PC-3 (cell line): Measurements from ENCODE around the gene ONECUT2. TPM values are rescaled to one million over a fixed set of nuclear protein-coding genes. Genes with fewer than 3 reads are reported as not detected.
A peak's percentile ranks its signal among the peaks of the same experiment; 100 is the strongest.

Source experiments
- ATAC-seq: fragments of 200-7000 bp; cut with Tn5 transposase; 2 replicates; pipeline ENCODE4 v1.9.1; 2020; ENCODE audit warnings: mild to moderate bottlenecking, moderate library complexity
- BruUV-seq: library from RNA; stranded (reverse); fragments of 400-500 nt; replicated peaks from 2 replicates; lab custom pipeline; 2021; lab: Mats Ljungman, UMichigan
- CTCF ChIA-PET: fragments of 300-600 bp; sonication (Branson Sonifier 250); formaldehyde crosslinking; loops from one replicate; lab custom pipeline; 2022; ENCODE audit warnings: antibody characterized with exemption; lab: Charles Lee
- POLR2A ChIA-PET: fragments of 300-600 bp; sonication (Branson Sonifier 250); formaldehyde crosslinking; loops from one replicate; lab custom pipeline; 2022; ENCODE audit warnings: antibody characterized with exemption; ENCODE audit not compliant: unreplicated experiment; lab: Charles Lee
- DNase-seq: peaks from one replicate; pipeline ENCODE4 v3.0.0-alpha.2; 2015
- H2AFZ ChIP-seq: fragments of 300-600 bp; sonication (generic); 2 replicates; pipeline ENCODE4 v1.6.0; 2016; ENCODE audit warnings: antibody characterized with exemption, low read length
- H3F3A ChIP-seq: fragments of 300-600 bp; sonication (generic); one replicate; pipeline ENCODE4 v1.6.0; 2017; ENCODE audit warnings: antibody characterized with exemption, low read length, control low read depth, mild to moderate bottlenecking; ENCODE audit not compliant: unreplicated experiment
- H3K27ac ChIP-seq: fragments of 300-600 bp; sonication (generic); 2 replicates; pipeline ENCODE4 v1.5.1; 2016; ENCODE audit warnings: mild to moderate bottlenecking, low read length
- H3K27me3 ChIP-seq: fragments of 300-600 bp; sonication (generic); 2 replicates; pipeline ENCODE4 v1.6.1; 2016; ENCODE audit warnings: low read length, mixed read lengths
- H3K36me3 ChIP-seq: fragments of 300-600 bp; sonication (generic); 2 replicates; pipeline ENCODE4 v1.6.1; 2016; ENCODE audit warnings: low read depth, mixed run types, low read length, mixed read lengths
- H3K4me1 ChIP-seq: fragments of 300-600 bp; sonication (generic); 2 replicates; pipeline ENCODE4 v1.5.1; 2016; ENCODE audit warnings: low read length; ENCODE audit not compliant: insufficient read depth
- H3K4me2 ChIP-seq: fragments of 300-600 bp; sonication (generic); 2 replicates; pipeline ENCODE4 v1.6.0; 2016; ENCODE audit warnings: low read length
- H3K4me3 ChIP-seq: fragments of 300-600 bp; sonication (generic); 2 replicates; pipeline ENCODE4 v1.5.1; 2016; ENCODE audit warnings: mild to moderate bottlenecking, low read length, mixed read lengths
- H3K79me2 ChIP-seq: fragments of 300-600 bp; sonication (generic); 2 replicates; pipeline ENCODE4 v1.6.1; 2017; ENCODE audit warnings: low read length, mixed read lengths
- H3K9ac ChIP-seq: fragments of 300-600 bp; sonication (generic); 2 replicates; pipeline ENCODE4 v1.6.0; 2016; ENCODE audit warnings: mild to moderate bottlenecking, low read length
- H3K9me2 ChIP-seq: fragments of 300-600 bp; sonication (generic); replicated peaks from 2 replicates; pipeline ENCODE4 v1.6.1; 2016; ENCODE audit warnings: mixed run types, low read length, mixed read lengths
- H3K9me3 ChIP-seq: fragments of 300-600 bp; sonication (generic); 2 replicates; pipeline ENCODE4 v1.6.1; 2016; ENCODE audit warnings: low read length, mixed read lengths
- H4K20me1 ChIP-seq: fragments of 300-600 bp; sonication (generic); 2 replicates; pipeline ENCODE4 v1.6.1; 2016; ENCODE audit warnings: low read length, mixed read lengths
- CTCF ChIP-seq: fragments of 300-600 bp; sonication (generic); conservative IDR thresholded peaks from 2 replicates; pipeline ENCODE4 v1.5.1; 2017; ENCODE audit warnings: antibody characterized with exemption, low read depth, mild to moderate bottlenecking, low read length
- EZH2 ChIP-seq: fragments of 300-600 bp; sonication (generic); IDR thresholded peaks from one replicate; pipeline ENCODE4 v1.6.1; 2017; ENCODE audit warnings: antibody characterized with exemption, mild to moderate bottlenecking, low read length; ENCODE audit not compliant: unreplicated experiment
- EZH2phosphoT487 ChIP-seq: fragments of 300-600 bp; sonication (generic); IDR thresholded peaks from 2 replicates; pipeline ENCODE4 v1.6.1; 2018; ENCODE audit warnings: mild to moderate bottlenecking, antibody characterized with exemption, low read length, borderline replicate concordance
- intact Hi-C: fragments of 100-400 bp; cut with micrococcal nuclease; formaldehyde crosslinking; loops from 2 replicates; pipeline ENCODE4 v1.9.0; 2023
- total RNA-seq: library from RNA; depleted of rRNA; stranded (reverse); fragments of >200 nt; gene quantifications from 2 replicates; pipeline ENCODE4 v1.2.3, GENCODE V29; 2014

Gene ONECUT2
- total RNA-seq, 1 experiment from 2014 or later = 1.0 TPM

GRCh38 chr18:57430079-57431001 lies 4.8 kb upstream of the ONECUT2 start:
- ChIA-PET CTCF (no interaction called here), POLR2A (no interaction called here)
- no peaks in the 10 kb centered on the region for H3K4me1 ChIP-seq
- intact Hi-C loops = no loop called here
- no peak overlapping the region for H3K4me3 ChIP-seq
- H3K9me2 ChIP-seq = no peaks in the 10 kb centered on the region
- H2AFZ ChIP-seq = no peak overlapping the region
- H3K9ac ChIP-seq = no peak overlapping the region
- no peaks in the 10 kb centered on the region for H3K36me3 ChIP-seq
- peaks cover 71% of the 10 kb centered on the region for H3K27me3 ChIP-seq
- no peaks in the 10 kb centered on the region for H3K79me2 ChIP-seq
- no TSS peak for BruUV-seq
- no peak for TF ChIP-seq CTCF
- 0 out of 2 replicates have a peak, but pooled peaks have one; percentile 10 for TF ChIP-seq EZH2phosphoT487
- H3K4me2 ChIP-seq = no peak overlapping the region
- H4K20me1 ChIP-seq = no peaks in the 10 kb centered on the region
- no peaks in the 10 kb centered on the region for H3K9me3 ChIP-seq
- no peak overlapping the region for H3K27ac ChIP-seq
- no peaks in the 10 kb centered on the region for H3F3A ChIP-seq
- no peak for ATAC-seq
- no peak for DNase-seq

- H3K27ac ChIP-seq = no peak overlapping the region
- H3K9ac ChIP-seq = no peak overlapping the region
- H3K27me3 ChIP-seq = peaks cover 69% of the 10 kb centered on the region
- H3K4me1 ChIP-seq = 0 out of 2 replicates have a peak, but pooled peaks cover under 1% of the 10 kb centered on the region
- no peaks in the 10 kb centered on the region for H3F3A ChIP-seq
- intact Hi-C loops = no loop called here
- no peaks in the 10 kb centered on the region for H4K20me1 ChIP-seq
- ChIA-PET CTCF (no interaction called here), POLR2A (no interaction called here)
- H3K9me2 ChIP-seq = no peaks in the 10 kb centered on the region
- DNase-seq (no peak), ATAC-seq (no peak)
- H2AFZ ChIP-seq = no peak overlapping the region
- no peak overlapping the region for H3K4me2 ChIP-seq
- H3K9me3 ChIP-seq = no peaks in the 10 kb centered on the region
- H3K4me3 ChIP-seq = no peak overlapping the region
- no peaks in the 10 kb centered on the region for H3K79me2 ChIP-seq
- BruUV-seq = no TSS peak
- no peaks in the 10 kb centered on the region for H3K36me3 ChIP-seq
- TF ChIP-seq EZH2 = no peak
- TF ChIP-seq CTCF = no peak
- TF ChIP-seq EZH2phosphoT487 = no peak; the same call in 1 of the 2 replicates
These were observed 4.2 kb upstream of the ONECUT2 start for GRCh38 chr18:57431002-57431382.

- no peak overlapping the region for H3K4me3 ChIP-seq
- ChIA-PET CTCF (no interaction called here), POLR2A (no interaction called here)
- TF ChIP-seq EZH2 = no peak
- no peak for TF ChIP-seq CTCF
- TF ChIP-seq EZH2phosphoT487 = no peak
- no peaks in the 10 kb centered on the region for H3K9me2 ChIP-seq
- no peak overlapping the region for H3K27ac ChIP-seq
- H3F3A ChIP-seq = no peaks in the 10 kb centered on the region
- ATAC-seq (no peak), DNase-seq (no peak)
- no peak overlapping the region for H3K9ac ChIP-seq
- no peak overlapping the region for H2AFZ ChIP-seq
- peaks cover 66% of the 10 kb centered on the region for H3K27me3 ChIP-seq
- no peak overlapping the region for H3K4me2 ChIP-seq
- no peaks in the 10 kb centered on the region for H3K79me2 ChIP-seq
- H3K36me3 ChIP-seq = no peaks in the 10 kb centered on the region
- no TSS peak for BruUV-seq
- intact Hi-C loops = no loop called here
- no peaks in the 10 kb centered on the region for H3K9me3 ChIP-seq
- H3K4me1 ChIP-seq = peaks cover 4% of the 10 kb centered on the region; the same call in 1 of the 2 replicates
- no peaks in the 10 kb centered on the region for H4K20me1 ChIP-seq
These were observed 3.6 kb upstream of the ONECUT2 start for GRCh38 chr18:57431467-57432080.
